Natural killer cell treated with Interleukin-12 subunit alpha and Interleukin-12 subunit beta and Interleukin-15 and Interleukin-18, amount 100 ng/mL, for 72 hours (primary cell): Measurements from ENCODE around the gene ASB3. TPM values are rescaled to one million over a fixed set of nuclear protein-coding genes. Genes with fewer than 3 reads are reported as not detected.
"Not testable (repeated sequence)": the region's sequence is repeated elsewhere in the genome, so short reads cannot be mapped to it uniquely, and the experiment has no call there.

ENCODE experiments used
- ATAC-seq, 2 donors: fragments of 150-1000 bp; cut with Tn5 transposase in 1 of 2; sonication (Bioruptor Pico), chemical (Tn5 transposase) in 1 of 2; 2 replicates each; pipeline ENCODE4 v1.10.0; 2021
- DNase-seq: peaks from one replicate; pipeline ENCODE4 v3.0.0; 2022; ENCODE audit warnings: low spot score
- H3K27ac Mint-ChIP-seq, 2 donors: 1 replicate in 1 of 2; 2 replicates in 1 of 2; pipeline ENCODE4 v1.8.0; 2022; ENCODE audit warnings: mixed read lengths in 2 of 2, mild to moderate bottlenecking in 1 of 2, moderate library complexity in 1 of 2
- H3K27me3 Mint-ChIP-seq, 2 donors: 1 replicate in 1 of 2; 2 replicates in 1 of 2; pipeline ENCODE4 v1.8.0; 2022; ENCODE audit warnings: mixed read lengths in 2 of 2
- H3K36me3 Mint-ChIP-seq: one replicate; pipeline ENCODE4 v1.8.0; 2022; ENCODE audit warnings: mixed read lengths
- H3K4me1 Mint-ChIP-seq, 2 donors: 1 replicate in 1 of 2; 2 replicates in 1 of 2; pipeline ENCODE4 v1.8.0; 2022; ENCODE audit warnings: low read depth in 2 of 2, mixed read lengths in 2 of 2, mild to moderate bottlenecking in 1 of 2
- H3K4me3 Mint-ChIP-seq: one replicate; pipeline ENCODE4 v1.8.0; 2022; ENCODE audit warnings: mixed read lengths
- H3K9me3 Mint-ChIP-seq: 2 replicates; pipeline ENCODE4 v1.8.0; 2022; ENCODE audit warnings: mixed read lengths
- total RNA-seq, 2 donors: library from RNA; stranded (reverse); gene quantifications; one replicate each; pipeline ENCODE4 v1.2.3, GENCODE V29; 2022

The ASB3 gene
- total RNA-seq, 2 donors from 2014 or later, result 18.9 to 29.1 TPM

- Mint-ChIP-seq H3K9me3 (peaks cover 4% of the 10 kb centered on the region), H3K27ac (no peak overlapping the region), H3K27me3 (no peaks in the 10 kb centered on the region), H3K36me3 (peaks cover 33% of the 10 kb centered on the region), H3K4me3 (no peak overlapping the region), H3K4me1 (peaks cover 0 to 6% of the 10 kb centered on the region in 2 donors)
- ATAC-seq, result no peak
- no peak for DNase-seq
Measured at GRCh38 chr2:53695575-53695974, 91.2 kb downstream of the ASB3 start.

GRCh38 chr2:53694096-53694771 lies 92.5 kb downstream of the ASB3 start:
- Mint-ChIP-seq H3K27me3 (no peaks in the 10 kb centered on the region), H3K4me1 (peaks cover 0 to 6% of the 10 kb centered on the region in 2 donors), H3K4me3 (no peak overlapping the region), H3K9me3 (peaks cover 4% of the 10 kb centered on the region), H3K36me3 (peaks cover 22% of the 10 kb centered on the region), H3K27ac (no peak overlapping the region)
- DNase-seq (no peak), ATAC-seq (no peak)

GRCh38 chr2:53690876-53691275 lies 95.9 kb downstream of the ASB3 start:
- Mint-ChIP-seq H3K27ac (no peak overlapping the region), H3K4me3 (no peak overlapping the region), H3K9me3 (no peaks in the 10 kb centered on the region), H3K36me3 (peaks cover 8% of the 10 kb centered on the region), H3K4me1 (peaks cover 0 to 6% of the 10 kb centered on the region in 2 donors), H3K27me3 (no peaks in the 10 kb centered on the region)
- DNase-seq, result no peak
- no peak for ATAC-seq

GRCh38 chr2:53672881-53673522 lies 113.8 kb downstream of the ASB3 start:
- no peak overlapping the region for H3K27ac Mint-ChIP-seq
- H3K36me3 Mint-ChIP-seq, result peaks cover 4% of the 10 kb centered on the region
- DNase-seq, result no peak
- no peaks in the 10 kb centered on the region for H3K27me3 Mint-ChIP-seq
- H3K4me3 Mint-ChIP-seq, result no peak overlapping the region
- no peak for ATAC-seq
- no peaks in the 10 kb centered on the region for H3K4me1 Mint-ChIP-seq
- H3K9me3 Mint-ChIP-seq, result no peaks in the 10 kb centered on the region

GRCh38 chr2:53670331-53670730 lies 116.4 kb downstream of the ASB3 start:
- Mint-ChIP-seq H3K4me1 (no peaks in the 10 kb centered on the region), H3K27ac (no peak overlapping the region), H3K27me3 (no peaks in the 10 kb centered on the region), H3K4me3 (no peak overlapping the region), H3K36me3 (peaks cover 12% of the 10 kb centered on the region), H3K9me3 (no peaks in the 10 kb centered on the region)
- DNase-seq, result no peak
- no peak for ATAC-seq

DNA sequence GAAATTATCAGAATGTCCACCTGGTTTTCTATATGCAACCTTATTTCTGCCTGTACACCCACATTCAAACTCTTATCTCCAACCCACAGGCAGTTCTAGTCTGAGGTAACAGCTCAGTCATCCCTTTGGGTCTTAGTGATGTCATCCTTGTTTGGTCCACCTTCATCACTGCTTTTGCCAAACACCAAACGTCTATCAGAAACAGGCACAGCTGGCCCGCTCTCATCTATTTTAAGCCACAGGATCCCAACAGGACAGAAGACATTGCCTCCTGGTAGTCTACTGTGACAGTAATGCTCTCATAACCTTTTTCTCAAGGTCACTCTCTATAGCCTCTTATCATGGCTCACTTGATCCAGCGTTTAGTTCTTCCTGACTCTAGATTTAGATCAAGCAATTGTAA lies 118.1 kb downstream of the ASB3 start:
- Mint-ChIP-seq H3K27ac (no peak overlapping the region), H3K4me3 (no peak overlapping the region), H3K9me3 (no peaks in the 10 kb centered on the region), H3K27me3 (no peaks in the 10 kb centered on the region), H3K4me1 (no peaks in the 10 kb centered on the region), H3K36me3 (peaks cover 21% of the 10 kb centered on the region)
- ATAC-seq, result no peak
- no peak for DNase-seq

GRCh38 chr2:53667130-53667529 lies 119.6 kb downstream of the ASB3 start:
- H3K27me3 Mint-ChIP-seq, H3K4me1 Mint-ChIP-seq: not testable (repeated sequence)
- peaks cover 24% of the 10 kb centered on the region for H3K36me3 Mint-ChIP-seq

DNA sequence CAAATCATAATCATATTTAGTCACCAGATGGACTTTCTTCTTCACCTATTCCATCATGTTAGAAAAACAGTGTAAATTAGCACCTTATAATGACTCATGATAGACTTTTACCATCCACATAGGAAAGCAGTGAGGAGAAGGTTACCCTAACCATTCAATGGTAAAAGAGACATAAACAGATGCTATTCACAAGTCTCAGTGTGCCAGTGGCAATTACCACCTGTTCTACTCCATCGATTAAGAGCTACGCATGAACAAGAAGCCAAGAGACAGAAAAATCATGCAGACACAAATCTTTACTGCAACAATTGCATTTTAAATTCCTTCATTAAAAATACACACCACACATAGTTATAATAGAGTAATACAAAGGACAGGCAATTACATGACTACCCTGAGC lies 125.9 kb downstream of the ASB3 start:
- ATAC-seq (no peak), DNase-seq (no peak)
- no peak overlapping the region for H3K27ac Mint-ChIP-seq
- H3K9me3 Mint-ChIP-seq, result no peaks in the 10 kb centered on the region
- H3K36me3 Mint-ChIP-seq, result peaks cover 12% of the 10 kb centered on the region
- H3K27me3 Mint-ChIP-seq, result no peaks in the 10 kb centered on the region
- H3K4me3 Mint-ChIP-seq, result no peak overlapping the region
- H3K4me1 Mint-ChIP-seq, result peaks cover 0 to 2% of the 10 kb centered on the region in 2 donors

More at GRCh38 chr2:53667130-53667529, 119.6 kb downstream of the ASB3 start:
- not testable (repeated sequence) for ATAC-seq, H3K9me3 Mint-ChIP-seq, H3K4me3 Mint-ChIP-seq, DNase-seq, H3K27ac Mint-ChIP-seq

GRCh38 chr2:53658474-53658873 lies 128.3 kb downstream of the ASB3 start:
- not testable (repeated sequence) for H3K27ac Mint-ChIP-seq

DNA sequence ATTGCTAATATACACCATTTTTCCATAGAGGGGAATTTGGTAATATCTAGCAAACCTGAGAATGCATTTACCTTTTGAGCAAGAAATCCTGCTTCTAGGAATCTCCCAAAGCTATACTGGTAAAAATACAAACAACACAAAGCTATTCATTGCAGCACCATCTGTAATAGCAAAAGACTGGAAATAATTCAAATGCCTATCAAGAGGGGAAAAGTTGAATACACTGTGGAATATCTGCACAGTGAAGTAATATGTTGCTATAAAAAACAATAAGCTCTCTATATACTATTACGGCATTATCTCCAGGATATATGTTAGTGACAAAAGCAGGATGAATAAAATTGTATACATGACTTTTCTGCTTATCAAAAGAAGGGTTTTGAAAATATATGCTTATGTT lies 131.5 kb downstream of the ASB3 start:
- Mint-ChIP-seq H3K27me3 (peaks cover 0 to 5% of the 10 kb centered on the region in 2 donors), H3K4me1 (peaks cover 0 to 2% of the 10 kb centered on the region in 2 donors)

More at GRCh38 chr2:53658474-53658873, 128.3 kb downstream of the ASB3 start:
- not testable (repeated sequence) for H3K4me3 Mint-ChIP-seq, H3K9me3 Mint-ChIP-seq, ATAC-seq, H3K36me3 Mint-ChIP-seq, DNase-seq, H3K4me1 Mint-ChIP-seq, H3K27me3 Mint-ChIP-seq

GRCh38 chr2:53654396-53654795 lies 132.4 kb downstream of the ASB3 start:
- Mint-ChIP-seq H3K27me3 (peaks cover 0 to 5% of the 10 kb centered on the region in 2 donors), H3K36me3 (no peaks in the 10 kb centered on the region), H3K4me3 (no peak overlapping the region), H3K4me1 (peaks cover 0 to 2% of the 10 kb centered on the region in 2 donors), H3K27ac (no peak overlapping the region), H3K9me3 (no peaks in the 10 kb centered on the region)
- ATAC-seq, result no peak
- no peak for DNase-seq

More for the DNA sequence above, 131.5 kb downstream of the ASB3 start:
- DNase-seq, result no peak
- no peak overlapping the region for H3K27ac Mint-ChIP-seq
- no peak for ATAC-seq
- no peak overlapping the region for H3K4me3 Mint-ChIP-seq
- no peaks in the 10 kb centered on the region for H3K36me3 Mint-ChIP-seq
- no peaks in the 10 kb centered on the region for H3K9me3 Mint-ChIP-seq

DNA sequence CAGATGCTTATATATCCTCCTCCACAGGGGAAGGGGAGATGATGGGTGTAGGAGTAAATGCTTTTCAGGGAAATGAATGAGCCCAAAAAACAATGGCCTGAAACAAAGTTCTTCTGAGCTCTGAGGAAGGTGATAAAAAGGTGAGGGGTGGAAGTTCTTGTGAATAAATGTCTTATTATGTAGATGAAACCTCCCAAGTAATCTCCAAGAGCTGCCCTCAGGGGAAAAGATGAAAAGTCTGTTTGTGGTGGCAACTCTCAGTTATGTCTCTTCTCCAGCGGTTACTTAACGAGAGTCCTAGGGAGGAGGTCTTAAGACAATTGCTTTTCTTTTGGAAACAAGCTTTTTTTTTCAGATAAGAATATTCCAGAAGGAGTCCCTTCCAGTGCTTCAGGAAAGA lies 134.6 kb downstream of the ASB3 start:
- Mint-ChIP-seq H3K4me1 (no peaks in the 10 kb centered on the region), H3K27ac (no peak overlapping the region), H3K27me3 (peaks cover 0 to 5% of the 10 kb centered on the region in 2 donors), H3K9me3 (no peaks in the 10 kb centered on the region), H3K4me3 (no peak overlapping the region), H3K36me3 (no peaks in the 10 kb centered on the region)
- DNase-seq (no peak), ATAC-seq (no peak)

DNA sequence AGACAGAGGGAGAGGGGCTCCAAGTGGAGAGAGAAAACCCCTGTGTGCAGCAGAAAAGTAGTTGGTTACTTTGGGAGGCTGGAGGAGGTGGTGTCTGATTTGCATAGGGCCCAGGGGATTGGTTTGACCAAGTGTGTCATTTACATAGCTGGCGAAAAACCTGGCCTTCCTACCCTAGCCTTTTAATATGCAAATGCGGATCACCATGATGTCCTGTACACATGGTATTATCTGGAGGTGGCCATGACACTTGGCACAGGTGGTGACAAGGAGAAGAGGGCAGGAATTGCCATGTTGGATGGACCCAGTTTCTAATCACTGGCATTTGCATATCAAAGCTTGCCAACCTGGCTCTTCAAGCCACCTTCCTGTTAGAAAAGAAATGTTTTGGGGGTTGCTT lies 140.0 kb downstream of the ASB3 start:
- no peak for DNase-seq
- Mint-ChIP-seq H3K4me1 (no peaks in the 10 kb centered on the region), H3K4me3 (no peak overlapping the region), H3K27me3 (peaks cover 0 to 5% of the 10 kb centered on the region in 2 donors), H3K27ac (no peak overlapping the region), H3K36me3 (no peaks in the 10 kb centered on the region), H3K9me3 (no peaks in the 10 kb centered on the region)
- ATAC-seq, result no peak

- Mint-ChIP-seq H3K4me1 (no peaks in the 10 kb centered on the region), H3K27me3 (peaks cover 0 to 8% of the 10 kb centered on the region in 2 donors), H3K27ac (no peak overlapping the region), H3K4me3 (no peak overlapping the region), H3K9me3 (peaks cover 3% of the 10 kb centered on the region), H3K36me3 (no peaks in the 10 kb centered on the region)
- ATAC-seq (no peak), DNase-seq (no peak)
Measured at GRCh38 chr2:53641290-53641689, 145.5 kb downstream of the ASB3 start.
